Mammary epithelial cell (primary cell): Measurements from ENCODE around the gene CHRNG.

Experiments used
- EZH2 ChIP-seq: IDR thresholded peaks from 2 replicates; pipeline ENCODE4 v1.6.1; 2012; ENCODE audit warnings: low read length, inconsistent platforms, borderline replicate concordance
- TF ChIP-seq, protein P1 (sequence below), 2 donors: IDR thresholded peaks in 1 of 2; conservative IDR thresholded peaks in 1 of 2; 2 replicates each; pipeline ENCODE4 v1.5.1; 2011 to 2012; ENCODE audit warnings: inconsistent platforms in 2 of 2, low read length in 2 of 2, mild to moderate bottlenecking in 2 of 2, control low read depth in 1 of 2, low read depth in 1 of 2; ENCODE audit not compliant: insufficient read depth in 1 of 2; ENCODE audit errors: extremely low read depth in 1 of 2

GRCh38 chr2:232513353-232513752, 26.1 kb upstream of the CHRNG start:
- TF ChIP-seq, protein P1, sequence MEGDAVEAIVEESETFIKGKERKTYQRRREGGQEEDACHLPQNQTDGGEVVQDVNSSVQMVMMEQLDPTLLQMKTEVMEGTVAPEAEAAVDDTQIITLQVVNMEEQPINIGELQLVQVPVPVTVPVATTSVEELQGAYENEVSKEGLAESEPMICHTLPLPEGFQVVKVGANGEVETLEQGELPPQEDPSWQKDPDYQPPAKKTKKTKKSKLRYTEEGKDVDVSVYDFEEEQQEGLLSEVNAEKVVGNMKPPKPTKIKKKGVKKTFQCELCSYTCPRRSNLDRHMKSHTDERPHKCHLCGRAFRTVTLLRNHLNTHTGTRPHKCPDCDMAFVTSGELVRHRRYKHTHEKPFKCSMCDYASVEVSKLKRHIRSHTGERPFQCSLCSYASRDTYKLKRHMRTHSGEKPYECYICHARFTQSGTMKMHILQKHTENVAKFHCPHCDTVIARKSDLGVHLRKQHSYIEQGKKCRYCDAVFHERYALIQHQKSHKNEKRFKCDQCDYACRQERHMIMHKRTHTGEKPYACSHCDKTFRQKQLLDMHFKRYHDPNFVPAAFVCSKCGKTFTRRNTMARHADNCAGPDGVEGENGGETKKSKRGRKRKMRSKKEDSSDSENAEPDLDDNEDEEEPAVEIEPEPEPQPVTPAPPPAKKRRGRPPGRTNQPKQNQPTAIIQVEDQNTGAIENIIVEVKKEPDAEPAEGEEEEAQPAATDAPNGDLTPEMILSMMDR (conservative IDR thresholded peaks at IDR 0.05 in 1 of 2, IDR thresholded peaks at IDR 0.05 in 1 of 2; ENCODE audit: extremely low read depth in 1 of 2, insufficient read depth in 1 of 2, low read depth in 1 of 2, low read length in 2 of 2) = no peak
- no peak for TF ChIP-seq EZH2
